Right lobe of liver (tissue), 4 donors: Measurements from ENCODE around the gene AURKA.

Experiments used
- POLR2A ChIP-seq: fragments of 450-650 bp; IDR thresholded peaks from one replicate; pipeline ENCODE4 v1.6.1; 2017; ENCODE audit warnings: antibody characterized with exemption, mild to moderate bottlenecking
- TF ChIP-seq, protein P1 (sequence below), 4 donors: fragments of 200-600 bp in 3 of 4; fragments of 450-650 bp in 1 of 4; IDR thresholded peaks; one replicate each; pipeline versions ENCODE4 v1.5.1 to v1.8.0; 2016 to 2022; ENCODE audit warnings: antibody characterized with exemption in 4 of 4, mild to moderate bottlenecking in 2 of 4
- donor health status: DM: no; HTN: no; CAD: no.
- donor health status: DM: no; HTN: no; CAD: no.
- donor health status: DM: no; HTN: yes; CAD: no.

DNA sequence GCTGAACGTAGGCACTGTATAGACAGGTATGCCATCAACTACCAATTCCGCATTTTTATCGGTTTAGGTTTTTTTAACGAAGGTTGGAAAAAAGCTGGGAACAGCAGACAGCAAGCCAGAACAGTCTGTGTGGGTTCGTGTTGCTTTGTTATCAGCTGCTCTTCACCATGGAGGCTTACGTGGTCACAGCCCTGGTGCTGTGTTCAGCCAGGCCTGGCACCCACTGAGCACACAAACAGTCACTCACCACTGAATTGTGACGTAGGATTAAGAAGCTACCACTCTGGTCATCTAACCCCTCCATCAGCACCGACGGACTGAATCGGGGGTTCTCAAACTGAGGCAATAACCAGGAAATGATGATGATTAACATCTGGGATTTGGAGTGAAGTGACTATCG, 20.0 kb downstream of the AURKA start:
- no peak for TF ChIP-seq POLR2A
- TF ChIP-seq, protein P1, sequence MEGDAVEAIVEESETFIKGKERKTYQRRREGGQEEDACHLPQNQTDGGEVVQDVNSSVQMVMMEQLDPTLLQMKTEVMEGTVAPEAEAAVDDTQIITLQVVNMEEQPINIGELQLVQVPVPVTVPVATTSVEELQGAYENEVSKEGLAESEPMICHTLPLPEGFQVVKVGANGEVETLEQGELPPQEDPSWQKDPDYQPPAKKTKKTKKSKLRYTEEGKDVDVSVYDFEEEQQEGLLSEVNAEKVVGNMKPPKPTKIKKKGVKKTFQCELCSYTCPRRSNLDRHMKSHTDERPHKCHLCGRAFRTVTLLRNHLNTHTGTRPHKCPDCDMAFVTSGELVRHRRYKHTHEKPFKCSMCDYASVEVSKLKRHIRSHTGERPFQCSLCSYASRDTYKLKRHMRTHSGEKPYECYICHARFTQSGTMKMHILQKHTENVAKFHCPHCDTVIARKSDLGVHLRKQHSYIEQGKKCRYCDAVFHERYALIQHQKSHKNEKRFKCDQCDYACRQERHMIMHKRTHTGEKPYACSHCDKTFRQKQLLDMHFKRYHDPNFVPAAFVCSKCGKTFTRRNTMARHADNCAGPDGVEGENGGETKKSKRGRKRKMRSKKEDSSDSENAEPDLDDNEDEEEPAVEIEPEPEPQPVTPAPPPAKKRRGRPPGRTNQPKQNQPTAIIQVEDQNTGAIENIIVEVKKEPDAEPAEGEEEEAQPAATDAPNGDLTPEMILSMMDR (IDR thresholded peaks at IDR 0.05) = no peak
